ENCODE data around the gene CUL5. TPM values are rescaled to one million over a fixed set of nuclear protein-coding genes. Genes with fewer than 3 reads are reported as not detected.
"Not testable (repeated sequence)": the region's sequence is repeated elsewhere in the genome, so short reads cannot be mapped to it uniquely, and the experiment has no call there.

The CUL5 gene
- total RNA-seq, 1 experiment from 2014 or later: 10.0 TPM

DNA sequence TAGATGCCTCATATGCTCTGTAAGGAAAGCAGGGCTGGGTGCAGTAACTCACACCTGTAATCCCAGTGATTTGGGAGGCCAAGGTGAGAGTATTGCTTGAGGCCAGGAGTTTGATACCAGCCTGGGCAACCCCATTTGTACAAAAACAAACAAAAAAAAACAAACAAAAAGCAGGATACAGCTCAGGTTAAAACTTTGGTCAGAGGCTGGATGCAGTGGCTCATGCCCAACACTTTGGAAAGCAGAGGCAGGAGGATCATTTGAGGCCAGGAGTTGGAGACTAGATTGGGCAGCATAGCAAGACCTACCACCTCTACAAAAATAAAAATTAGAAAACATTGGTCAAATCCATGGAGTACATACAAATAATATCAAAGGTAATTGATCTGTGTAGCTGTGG lies 7.9 kb downstream of the CUL5 start:
- in situ Hi-C loops (cut with HindIII; ENCODE audit: low pct_unique_long_range_greater_than_20kb, low sequenced_read_pairs): no loop called here
- no peak for DNase-seq (ENCODE audit: low read depth)

GRCh38 chr11:108018708-108019107 lies 10.0 kb downstream of the CUL5 start:
- in situ Hi-C loops (cut with HindIII; ENCODE audit: low pct_unique_long_range_greater_than_20kb, low sequenced_read_pairs): no loop called here

DNA sequence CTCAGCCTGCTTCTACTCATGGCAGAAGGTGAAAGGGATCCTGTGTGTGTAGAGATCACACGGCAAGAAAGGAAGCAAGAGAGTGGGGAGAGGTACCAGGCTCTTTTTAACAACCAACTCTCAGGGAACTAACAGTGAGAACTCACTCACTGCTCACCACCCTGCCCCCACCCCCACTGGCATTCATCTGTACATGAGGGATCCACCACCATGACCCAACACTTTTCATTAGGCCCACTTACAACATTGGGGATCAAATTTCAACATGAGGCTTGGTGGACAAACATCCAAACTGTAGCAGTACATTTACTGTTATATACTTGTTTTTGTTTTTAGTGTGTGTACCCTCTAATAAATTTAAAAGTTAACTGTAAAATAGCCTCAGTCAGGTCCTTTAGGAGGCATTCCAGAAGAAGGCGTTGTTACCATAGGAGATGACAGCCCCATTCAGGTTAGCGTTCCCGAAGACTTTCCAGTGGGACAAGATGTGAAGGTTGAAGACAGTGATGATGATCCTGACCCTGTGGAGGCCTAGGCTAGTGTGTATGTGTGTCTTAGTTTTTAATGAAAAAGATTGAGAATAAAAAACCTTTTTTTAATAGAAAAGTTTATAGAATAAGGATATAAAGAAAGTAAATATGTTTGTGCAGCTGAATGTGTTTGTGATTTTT lies 11.3 kb downstream of the CUL5 start:
- in situ Hi-C loops (cut with HindIII; ENCODE audit: low pct_unique_long_range_greater_than_20kb, low sequenced_read_pairs): no loop called here
- DNase-seq (ENCODE audit: low read depth): no peak

More at GRCh38 chr11:108018708-108019107, 10.0 kb downstream of the CUL5 start:
- no peak for DNase-seq (ENCODE audit: low read depth)

GRCh38 chr11:108025387-108026080 lies 16.8 kb downstream of the CUL5 start:
- no peak for DNase-seq (ENCODE audit: low read depth)
- in situ Hi-C loops (cut with HindIII; ENCODE audit: low pct_unique_long_range_greater_than_20kb, low sequenced_read_pairs): no loop called here

DNA sequence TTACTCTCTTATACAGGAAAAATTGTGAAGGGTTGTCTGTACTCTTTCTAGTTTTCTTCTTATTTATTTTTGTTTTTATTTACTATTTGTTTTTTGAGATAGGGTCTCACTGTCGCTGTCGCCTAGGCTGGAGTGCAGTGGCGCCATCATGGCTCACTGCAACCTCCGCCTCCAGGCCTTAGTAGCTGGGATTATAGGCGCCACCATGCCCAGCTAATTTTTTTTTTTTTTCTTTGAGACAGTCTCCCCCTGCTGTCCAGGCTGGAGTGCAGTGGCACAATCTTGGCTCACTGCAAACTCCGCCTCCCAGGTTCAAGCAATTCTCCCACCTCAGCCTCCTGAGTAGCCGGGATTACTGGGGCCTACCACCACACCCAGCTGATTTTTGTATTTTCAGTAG lies 18.4 kb downstream of the CUL5 start:
- DNase-seq (ENCODE audit: low read depth): no peak
- in situ Hi-C loops (cut with HindIII; ENCODE audit: low pct_unique_long_range_greater_than_20kb, low sequenced_read_pairs): no loop called here

DNA sequence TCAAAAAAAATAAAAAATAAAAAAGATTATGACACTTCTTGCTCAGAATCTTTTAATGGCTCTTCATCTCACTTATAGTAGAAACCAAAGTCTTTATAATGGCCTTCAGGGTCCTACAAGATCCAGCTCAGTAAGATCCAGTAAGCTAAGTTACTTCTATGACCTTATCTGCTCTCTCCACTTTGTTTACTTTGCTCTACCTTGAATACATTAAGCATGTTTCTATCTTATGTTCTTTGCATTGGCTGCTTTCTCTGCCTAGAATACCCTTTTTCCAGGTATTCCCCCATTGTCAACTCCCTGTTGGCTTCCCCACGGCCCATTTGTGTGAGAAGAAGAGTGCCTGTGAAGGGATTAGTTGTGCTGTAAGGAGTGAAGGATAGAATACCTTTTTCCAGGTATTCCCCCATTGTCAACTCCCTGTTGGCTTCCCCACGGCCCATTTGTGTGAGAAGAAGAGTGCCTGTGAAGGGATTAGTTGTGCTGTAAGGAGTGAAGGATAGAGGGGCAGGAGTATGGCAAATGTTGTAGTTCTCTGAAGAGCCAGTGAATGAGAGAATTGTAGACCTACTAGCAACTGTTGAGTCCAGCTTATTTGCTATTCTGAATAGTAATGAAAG lies 20.2 kb downstream of the CUL5 start:
- in situ Hi-C loops (cut with HindIII; ENCODE audit: low pct_unique_long_range_greater_than_20kb, low sequenced_read_pairs); DNase-seq (ENCODE audit: low read depth): not testable (repeated sequence)

DNA sequence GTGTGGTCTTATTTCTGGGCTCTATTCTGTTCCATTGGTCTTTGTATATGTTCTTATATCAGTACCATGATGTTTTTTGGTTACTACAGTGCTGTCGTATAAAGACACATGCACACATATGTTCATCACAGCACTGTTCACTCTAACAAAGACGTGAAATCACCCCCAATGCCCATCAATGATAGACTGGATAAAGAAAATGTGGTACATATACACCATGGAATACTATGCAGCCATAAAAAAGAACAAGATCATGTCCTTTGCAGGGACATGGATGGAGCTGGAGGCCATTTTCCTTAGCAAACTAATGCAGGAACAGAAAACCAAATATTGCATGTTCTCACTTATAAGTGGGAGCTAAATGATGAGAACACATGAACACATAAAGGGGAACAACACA lies 22.9 kb downstream of the CUL5 start:
- DNase-seq (ENCODE audit: low read depth); in situ Hi-C loops (cut with HindIII; ENCODE audit: low pct_unique_long_range_greater_than_20kb, low sequenced_read_pairs): not testable (repeated sequence)

DNA sequence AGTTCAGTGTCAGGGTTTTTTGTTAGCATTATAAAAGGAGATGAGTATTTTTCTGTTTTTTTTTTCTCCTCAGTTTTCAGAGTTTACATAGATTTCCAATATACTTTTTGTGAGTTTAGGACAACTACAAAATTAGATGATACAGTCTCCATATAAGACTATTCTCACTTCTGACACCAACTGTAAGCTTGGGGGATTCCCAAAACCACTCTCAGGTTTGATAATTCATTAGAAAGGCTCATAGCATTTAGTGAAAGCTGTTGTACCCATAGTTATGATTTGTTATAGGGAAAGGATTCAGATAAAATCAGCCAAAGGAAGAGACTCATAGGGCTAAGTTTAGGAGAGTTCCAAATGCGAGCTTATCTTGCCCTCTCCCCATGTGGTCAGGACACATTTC lies 24.1 kb downstream of the CUL5 start:
- in situ Hi-C loops (cut with HindIII; ENCODE audit: low pct_unique_long_range_greater_than_20kb, low sequenced_read_pairs): no loop called here
- DNase-seq (ENCODE audit: low read depth): no peak

DNA sequence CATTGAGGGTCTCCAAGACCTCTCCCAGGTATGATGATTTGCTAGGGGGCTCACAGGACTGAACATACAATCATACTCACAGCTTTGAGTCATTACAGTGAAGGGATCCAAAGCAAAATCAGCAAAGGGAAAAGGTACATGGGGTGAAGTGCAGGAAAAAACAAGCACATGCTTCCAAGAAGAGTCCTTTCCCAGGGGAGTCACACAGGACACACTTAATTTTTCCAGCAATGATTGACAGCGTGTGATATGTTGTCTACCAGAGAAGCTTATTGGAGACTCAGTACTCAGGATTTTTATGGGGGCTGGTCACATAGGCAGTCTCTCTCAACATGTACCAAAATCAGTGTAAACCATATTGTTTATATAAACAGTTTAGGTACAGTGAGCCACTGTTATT lies 25.3 kb downstream of the CUL5 start:
- DNase-seq (ENCODE audit: low read depth): no peak
- in situ Hi-C loops (cut with HindIII; ENCODE audit: low pct_unique_long_range_greater_than_20kb, low sequenced_read_pairs): no loop called here

- in situ Hi-C loops (cut with HindIII; ENCODE audit: low pct_unique_long_range_greater_than_20kb, low sequenced_read_pairs): no loop called here
- DNase-seq (ENCODE audit: low read depth): no peak
Measured at GRCh38 chr11:108034952-108035351, 26.3 kb downstream of the CUL5 start.

DNA sequence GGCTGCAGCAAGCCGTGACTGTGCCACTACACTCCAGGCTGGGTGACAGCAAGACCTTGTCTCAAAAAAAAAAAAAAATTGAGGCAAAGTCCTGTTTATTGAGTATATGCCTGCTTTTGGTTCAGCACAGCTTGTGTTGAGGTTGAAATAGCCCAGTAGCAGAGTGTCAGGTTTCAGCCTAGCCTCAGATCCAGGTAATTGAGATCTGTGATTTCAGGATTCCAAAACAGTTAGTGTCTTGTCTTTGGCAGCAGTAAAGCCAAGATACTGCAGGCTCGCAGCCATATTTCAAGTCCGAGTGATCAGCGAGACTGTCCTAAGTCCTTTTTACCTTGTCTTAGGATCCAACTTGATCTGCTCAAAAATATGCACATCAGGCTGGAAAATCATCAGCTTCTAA lies 27.0 kb downstream of the CUL5 start:
- in situ Hi-C loops (cut with HindIII; ENCODE audit: low pct_unique_long_range_greater_than_20kb, low sequenced_read_pairs): no loop called here

GRCh38 chr11:108037211-108037610 lies 28.5 kb downstream of the CUL5 start:
- no peak for DNase-seq (ENCODE audit: low read depth)
- in situ Hi-C loops (cut with HindIII; ENCODE audit: low pct_unique_long_range_greater_than_20kb, low sequenced_read_pairs): no loop called here

More for the DNA sequence above, 27.0 kb downstream of the CUL5 start:
- no peak for DNase-seq (ENCODE audit: low read depth)

- DNase-seq (ENCODE audit: low read depth): no peak
- in situ Hi-C loops (cut with HindIII; ENCODE audit: low pct_unique_long_range_greater_than_20kb, low sequenced_read_pairs): no loop called here
Measured at GRCh38 chr11:108037636-108038035, 28.9 kb downstream of the CUL5 start.

GRCh38 chr11:108048269-108048668 lies 39.6 kb downstream of the CUL5 start:
- in situ Hi-C loops (cut with HindIII; ENCODE audit: low pct_unique_long_range_greater_than_20kb, low sequenced_read_pairs): no loop called here
- DNase-seq (ENCODE audit: low read depth): no peak

DNA sequence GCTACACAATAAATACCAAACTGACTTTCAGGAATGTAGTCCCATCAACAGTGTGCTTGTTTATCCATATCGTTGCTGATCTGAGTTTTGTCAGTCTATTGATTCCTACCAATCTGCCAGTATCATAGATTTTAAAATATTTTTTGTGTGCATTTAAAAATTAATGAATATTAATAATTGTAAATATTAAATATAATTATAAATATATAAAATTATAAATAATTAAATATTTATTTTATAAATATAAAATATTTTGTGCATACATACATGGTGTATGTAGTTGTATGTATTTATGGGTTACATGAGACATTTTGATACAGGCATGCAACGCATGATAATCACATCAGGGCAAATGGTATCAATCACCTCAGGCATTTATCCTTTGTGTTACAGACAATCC lies 53.6 kb downstream of the CUL5 start:
- no peak for DNase-seq (ENCODE audit: low read depth)
- in situ Hi-C loops (cut with HindIII; ENCODE audit: low pct_unique_long_range_greater_than_20kb, low sequenced_read_pairs): no loop called here

DNA sequence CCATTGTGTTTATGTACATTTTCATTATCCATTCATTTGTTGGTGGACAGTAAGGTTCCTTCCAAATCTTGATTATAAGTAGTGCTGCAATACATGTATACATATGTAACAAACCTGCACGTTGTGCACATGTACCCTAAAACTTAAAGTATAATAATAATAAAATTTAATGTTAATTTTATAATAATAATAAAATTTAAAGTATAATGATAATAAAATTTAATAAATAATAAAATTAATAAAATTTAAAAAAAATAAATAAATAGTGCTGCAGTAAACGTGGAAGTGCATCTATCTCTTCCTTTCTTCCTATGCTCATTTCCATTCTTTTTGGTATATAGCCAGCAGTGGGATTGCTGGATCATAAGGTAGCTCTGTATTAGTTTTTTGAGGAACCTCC lies 54.7 kb downstream of the CUL5 start:
- no peak for DNase-seq (ENCODE audit: low read depth)
- in situ Hi-C loops (cut with HindIII; ENCODE audit: low pct_unique_long_range_greater_than_20kb, low sequenced_read_pairs): no loop called here

DNA sequence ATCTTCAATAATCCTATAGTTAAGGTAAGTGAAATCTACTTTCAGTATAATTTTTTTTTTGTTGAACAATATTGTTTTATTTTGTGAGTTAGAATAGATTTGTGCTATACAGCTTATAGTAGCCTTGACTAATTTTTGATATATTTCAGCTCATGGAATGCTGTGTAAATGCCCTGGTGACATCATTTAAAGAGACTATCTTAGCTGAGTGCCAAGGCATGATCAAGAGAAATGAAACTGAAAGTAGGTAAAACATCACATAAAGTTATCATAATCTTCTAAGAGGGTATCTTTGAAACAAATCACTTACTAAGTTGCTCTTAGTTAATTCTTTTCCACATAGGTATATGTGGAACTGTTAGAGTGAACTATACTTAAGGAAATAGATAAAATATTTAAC lies 61.2 kb downstream of the CUL5 start:
- in situ Hi-C loops (cut with HindIII; ENCODE audit: low pct_unique_long_range_greater_than_20kb, low sequenced_read_pairs): no loop called here
- DNase-seq (ENCODE audit: low read depth): no peak

DNA sequence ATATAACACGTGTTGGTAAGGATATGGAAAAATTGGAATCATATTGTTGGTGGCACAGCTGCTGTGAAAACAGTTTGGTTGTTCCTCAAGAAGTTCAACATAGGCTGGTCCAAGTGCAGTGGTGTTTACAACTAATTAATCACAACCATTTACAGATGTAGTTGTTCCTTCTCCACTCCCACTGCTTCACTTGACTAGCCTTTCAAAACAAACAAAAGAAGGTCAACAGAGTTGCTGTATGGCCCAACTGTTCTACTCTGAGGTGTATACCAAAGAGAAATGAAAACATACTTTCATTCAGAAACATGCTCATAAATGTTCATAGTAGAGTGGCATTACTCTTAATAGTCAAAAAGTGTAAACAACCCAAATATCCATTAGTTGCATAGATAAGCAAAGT lies 76.1 kb downstream of the CUL5 start:
- in situ Hi-C loops (cut with HindIII; ENCODE audit: low pct_unique_long_range_greater_than_20kb, low sequenced_read_pairs): no loop called here
- DNase-seq (ENCODE audit: low read depth): no peak

DNA sequence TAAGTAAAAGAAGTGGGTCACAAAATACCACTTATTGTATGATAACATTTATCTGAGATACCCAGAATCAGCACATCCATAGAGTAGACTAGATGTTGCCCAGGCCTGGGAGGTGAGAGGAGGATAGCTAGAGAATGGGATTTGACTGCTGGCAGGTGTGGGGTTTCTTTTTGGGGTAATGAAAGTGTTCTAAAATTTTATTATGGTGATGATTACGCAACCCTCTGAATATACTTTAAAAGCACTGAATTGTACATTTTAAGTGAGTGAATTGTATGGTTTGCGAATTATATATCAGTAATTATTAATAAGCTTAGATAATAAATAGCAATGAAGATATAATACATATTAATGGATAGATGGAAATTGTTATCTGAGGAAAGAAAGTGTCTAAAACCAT lies 77.0 kb downstream of the CUL5 start:
- in situ Hi-C loops (cut with HindIII; ENCODE audit: low pct_unique_long_range_greater_than_20kb, low sequenced_read_pairs): no loop called here

GRCh38 chr11:108092134-108092533 lies 83.4 kb downstream of the CUL5 start:
- DNase-seq (ENCODE audit: low read depth): no peak
- in situ Hi-C loops (cut with HindIII; ENCODE audit: low pct_unique_long_range_greater_than_20kb, low sequenced_read_pairs): no loop called here

More for the DNA sequence above, 77.0 kb downstream of the CUL5 start:
- DNase-seq (ENCODE audit: low read depth): no peak

Measured in Caki2 (cell line).